ENCODE measurements around the gene NLGN1.
"Not testable (repeated sequence)": the region's sequence is repeated elsewhere in the genome, so short reads cannot be mapped to it uniquely, and the experiment has no call there.

The NLGN1 gene

DNA sequence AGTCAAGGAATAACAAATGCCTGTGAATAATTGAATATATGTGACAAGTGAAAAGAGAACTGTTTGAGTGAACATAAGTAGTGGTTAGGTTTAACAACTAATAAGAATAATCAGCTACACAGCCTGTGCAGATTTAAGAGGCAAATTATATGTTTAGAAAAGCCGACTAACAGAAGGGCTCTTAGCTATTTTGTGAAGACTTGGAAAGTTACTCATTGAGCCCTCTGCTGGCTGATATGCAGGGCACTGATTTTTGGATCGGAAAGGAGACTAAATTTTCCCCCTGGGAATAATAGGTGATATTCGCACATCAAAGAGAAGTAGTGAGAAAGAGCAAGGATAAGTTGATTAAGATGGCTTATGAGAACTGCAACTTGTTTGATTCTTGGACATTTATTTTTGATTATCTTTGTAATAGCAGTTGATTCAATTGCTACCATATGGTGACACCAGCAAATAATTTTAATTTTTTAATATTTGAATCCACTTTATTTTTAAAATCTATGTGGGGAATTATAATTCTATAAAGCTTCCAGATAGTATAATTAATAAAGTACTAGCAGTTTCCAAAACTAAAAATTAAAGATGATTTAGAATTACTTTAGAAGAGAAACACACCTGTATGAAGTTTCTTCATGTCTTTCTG lies 156.2 kb downstream of the NLGN1 start:
- DNase-seq (ENCODE audit: low read depth in 1 of 2, low spot score in 1 of 2): no peak

- DNase-seq (ENCODE audit: low read depth in 1 of 2, low spot score in 1 of 2): no peak
Observed at GRCh38 chr3:173556546-173556945, 159.0 kb downstream of the NLGN1 start.

GRCh38 chr3:173567997-173568396 lies 170.5 kb downstream of the NLGN1 start:
- DNase-seq (ENCODE audit: low read depth in 1 of 2, low spot score in 1 of 2): no peak

GRCh38 chr3:173568623-173569022 lies 171.1 kb downstream of the NLGN1 start:
- no peak for DNase-seq (ENCODE audit: low read depth in 1 of 2, low spot score in 1 of 2)

DNA sequence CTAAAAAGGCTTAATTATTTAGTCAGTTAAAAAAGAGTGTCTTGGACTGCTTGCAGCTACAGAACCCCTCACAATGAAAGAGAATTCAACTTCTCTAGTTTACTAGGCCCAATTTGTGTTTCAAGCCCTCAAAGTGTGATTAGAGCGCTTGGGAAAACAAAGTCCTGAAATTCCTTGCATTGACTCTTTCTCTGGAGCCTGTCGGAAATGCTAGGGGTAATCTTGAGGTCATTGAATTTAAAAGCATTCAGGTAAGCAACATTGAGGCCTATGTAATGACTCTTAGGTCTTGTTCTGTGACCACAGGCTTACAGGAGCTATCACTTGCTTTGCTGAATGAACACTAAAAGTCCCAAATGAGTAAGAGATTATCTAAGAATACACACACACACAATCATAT lies 186.0 kb downstream of the NLGN1 start:
- DNase-seq (ENCODE audit: low read depth in 1 of 2, low spot score in 1 of 2): no peak

GRCh38 chr3:173584093-173584837 lies 186.7 kb downstream of the NLGN1 start:
- DNase-seq (ENCODE audit: low read depth in 1 of 2, low spot score in 1 of 2): no peak

GRCh38 chr3:173584838-173585831 lies 187.6 kb downstream of the NLGN1 start:
- DNase-seq (ENCODE audit: low read depth in 1 of 2, low spot score in 1 of 2): no peak

GRCh38 chr3:173586166-173586565 lies 188.6 kb downstream of the NLGN1 start:
- DNase-seq (ENCODE audit: low read depth in 1 of 2, low spot score in 1 of 2): no peak

- DNase-seq (ENCODE audit: low read depth in 1 of 2, low spot score in 1 of 2): no peak
Observed at GRCh38 chr3:173587055-173587454, 189.5 kb downstream of the NLGN1 start.

- DNase-seq (ENCODE audit: low read depth in 1 of 2, low spot score in 1 of 2): no peak
Observed at GRCh38 chr3:173588556-173588955, 191.0 kb downstream of the NLGN1 start.

- DNase-seq (ENCODE audit: low read depth in 1 of 2, low spot score in 1 of 2): no peak
Observed at GRCh38 chr3:173589116-173589515, 191.6 kb downstream of the NLGN1 start.

- no peak for DNase-seq (ENCODE audit: low read depth in 1 of 2, low spot score in 1 of 2)
Observed at GRCh38 chr3:173591401-173591800, 193.9 kb downstream of the NLGN1 start.

DNA sequence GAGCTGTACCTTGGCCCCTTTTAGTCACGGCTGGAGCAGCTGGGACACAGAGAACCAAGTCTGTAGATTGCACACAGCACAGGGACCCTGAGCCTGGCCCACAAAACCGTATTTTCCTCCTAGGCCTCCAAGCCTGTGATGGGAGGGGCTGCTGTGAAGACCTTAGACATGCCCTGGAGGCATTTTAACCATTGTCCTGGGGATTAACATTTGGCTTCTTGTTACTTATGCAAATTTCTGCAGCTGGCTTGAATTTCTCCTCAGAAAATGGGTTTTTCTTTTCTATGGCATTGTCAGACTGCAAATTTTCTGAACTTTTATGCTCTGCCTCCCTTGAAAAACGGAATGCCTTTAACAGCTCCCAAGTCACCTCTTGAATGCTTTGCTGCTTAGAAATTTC lies 197.3 kb downstream of the NLGN1 start:
- DNase-seq (ENCODE audit: low read depth in 1 of 2, low spot score in 1 of 2): not testable (repeated sequence)

DNA sequence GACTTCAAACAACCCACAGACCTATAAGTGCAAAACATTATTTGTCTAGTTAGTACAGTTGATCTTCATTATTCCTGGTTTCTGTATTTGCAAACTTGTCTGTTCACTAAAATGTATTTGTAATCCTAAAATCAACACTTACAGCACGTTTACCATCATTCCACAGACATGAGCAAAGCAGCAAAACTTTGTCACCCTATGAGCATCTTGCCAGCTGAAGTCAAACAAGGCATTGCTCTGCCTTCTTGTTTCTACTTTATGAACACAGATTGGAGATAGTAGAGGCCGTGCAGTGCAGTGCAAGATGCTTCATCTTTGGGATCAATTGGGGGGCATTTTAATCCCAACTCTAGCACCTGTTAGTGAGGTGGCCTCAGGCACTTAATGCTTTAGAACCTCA lies 202.1 kb downstream of the NLGN1 start:
- DNase-seq (ENCODE audit: low read depth in 1 of 2, low spot score in 1 of 2): no peak

DNA sequence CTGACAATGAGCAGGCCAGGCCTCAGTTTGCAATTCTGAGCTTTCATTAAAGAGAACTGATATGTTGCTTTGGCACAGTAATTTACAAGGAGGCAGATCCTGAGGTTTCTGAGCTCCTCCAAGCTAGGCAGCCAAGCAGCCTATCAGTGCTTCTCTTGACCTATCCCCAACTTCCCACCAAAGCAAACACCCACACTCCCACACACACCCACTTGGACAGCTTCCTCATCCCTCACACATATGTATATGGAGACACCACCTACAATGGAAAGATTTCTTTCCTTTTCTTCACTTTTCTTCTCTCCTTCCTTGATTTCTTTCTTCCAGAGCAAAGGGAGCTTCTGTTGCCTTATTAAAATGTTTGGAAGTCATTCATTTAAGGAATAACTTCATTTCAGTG lies 217.0 kb downstream of the NLGN1 start:
- no peak for DNase-seq (ENCODE audit: low read depth in 1 of 2, low spot score in 1 of 2)

- no peak for DNase-seq (ENCODE audit: low read depth in 1 of 2, low spot score in 1 of 2)
Observed at GRCh38 chr3:173615661-173616060, 218.1 kb downstream of the NLGN1 start.

DNA sequence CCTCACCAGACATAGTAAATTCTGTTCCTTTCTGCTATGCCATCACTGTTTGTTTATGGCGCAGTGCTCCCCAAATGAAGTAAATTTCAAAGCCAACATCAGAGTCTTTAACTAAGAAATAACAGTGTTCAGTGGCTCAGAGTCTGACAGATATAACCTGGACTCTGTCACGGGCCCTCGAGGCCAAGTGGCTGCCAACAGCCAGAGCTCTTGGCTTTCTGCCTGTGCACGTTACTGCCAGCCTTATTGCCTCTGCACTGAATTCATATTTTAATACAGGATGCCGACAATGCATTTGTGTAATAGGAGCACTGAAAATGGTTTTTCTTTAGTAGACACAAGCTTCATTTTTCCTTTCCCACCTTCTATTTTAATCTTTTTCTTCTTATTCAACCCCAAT lies 219.9 kb downstream of the NLGN1 start:
- DNase-seq (ENCODE audit: low read depth in 1 of 2, low spot score in 1 of 2): no peak

GRCh38 chr3:173618148-173618547 lies 220.6 kb downstream of the NLGN1 start:
- no peak for DNase-seq (ENCODE audit: low read depth in 1 of 2, low spot score in 1 of 2)

DNA sequence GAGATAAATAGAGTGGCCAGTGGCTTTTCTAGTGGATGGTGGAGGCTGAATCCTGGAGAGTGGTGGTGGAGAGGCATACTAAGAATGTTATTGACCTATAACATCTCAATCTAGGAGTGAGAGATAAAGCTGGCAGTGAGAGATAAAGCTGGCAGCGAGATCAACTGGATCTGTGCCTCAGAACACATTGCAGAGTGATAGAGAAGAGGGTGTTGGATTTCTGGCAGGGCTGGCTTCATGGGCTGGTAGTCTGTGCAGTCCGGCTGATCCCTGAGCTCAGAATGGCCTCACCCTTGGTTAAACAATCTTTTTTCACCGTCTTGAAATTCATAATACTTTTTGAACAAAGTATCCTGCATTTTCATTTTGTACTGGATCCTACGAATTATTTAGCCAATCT lies 221.2 kb downstream of the NLGN1 start:
- no peak for DNase-seq (ENCODE audit: low read depth in 1 of 2, low spot score in 1 of 2)

GRCh38 chr3:173622166-173622565 lies 224.6 kb downstream of the NLGN1 start:
- DNase-seq (ENCODE audit: low read depth in 1 of 2, low spot score in 1 of 2): no peak

- DNase-seq (ENCODE audit: low read depth in 1 of 2, low spot score in 1 of 2): no peak
Observed at GRCh38 chr3:173624086-173624485, 226.5 kb downstream of the NLGN1 start.

- DNase-seq (ENCODE audit: low read depth in 1 of 2, low spot score in 1 of 2): no peak
Observed at GRCh38 chr3:173630849-173631248, 233.3 kb downstream of the NLGN1 start.

All from activated CD4-positive, alpha-beta T cell treated with anti-CD3 and anti-CD28 coated beads, Interleukin-2, amount 50 U/mL, for 24 hours (primary cell).